Esophagus muscularis mucosa (tissue), 4 donors: ENCODE data around the gene MCUR1. TPM values are rescaled to one million over a fixed set of nuclear protein-coding genes. Genes with fewer than 3 reads are reported as not detected.
A peak's percentile ranks its signal among the peaks of the same experiment; 100 is the strongest.

Experiments
- DNase-seq: peaks from one replicate; pipeline ENCODE4 v3.0.0-alpha.2; 2017; ENCODE audit errors: extremely low spot score
- H3K27ac ChIP-seq, 4 donors: fragments of 200-600 bp; sonication (generic); replicated peaks in 1 of 4; 1 replicate in 3 of 4; 2 replicates in 1 of 4; pipeline ENCODE4 v1.5.1; 2016 to 2019; ENCODE audit warnings: mild to moderate bottlenecking in 1 of 4
- H3K27me3 ChIP-seq, 4 donors: fragments of 200-600 bp; sonication (generic); one replicate each; pipeline versions ENCODE4 v1.5.1 to v1.6.0; 2016 to 2019
- H3K36me3 ChIP-seq, 4 donors: fragments of 200-600 bp; sonication (generic); one replicate each; pipeline ENCODE4 v1.5.1; 2016 to 2019
- H3K4me1 ChIP-seq, 4 donors: fragments of 200-600 bp; sonication (generic); one replicate each; pipeline ENCODE4 v1.5.1; 2016 to 2019
- H3K4me3 ChIP-seq, 4 donors: fragments of 200-600 bp; sonication (generic); 1 replicate in 2 of 4; 2 replicates in 2 of 4; pipeline ENCODE4 v1.5.1; 2016 to 2019; ENCODE audit warnings: mild to moderate bottlenecking in 4 of 4, moderate library complexity in 1 of 4
- H3K9me3 ChIP-seq, 4 donors: fragments of 200-600 bp; sonication (generic); 1 replicate in 3 of 4; 2 replicates in 1 of 4; pipeline ENCODE4 v1.5.1; 2016 to 2019
- CTCF ChIP-seq, 3 experiments: fragments of 200-600 bp in 2 of 3; fragments of 450-650 bp in 1 of 3; sonication (generic) in 2 of 3; IDR thresholded peaks; one replicate each; pipeline ENCODE4 v1.5.1; 2017 to 2019; ENCODE audit warnings: antibody characterized with exemption in 3 of 3, mild to moderate bottlenecking in 2 of 3, moderate library complexity in 1 of 3
- EP300 ChIP-seq: sonication (generic); formaldehyde crosslinking; IDR thresholded peaks from one replicate; pipeline ENCODE4 v1.6.1; 2017; ENCODE audit warnings: antibody characterized with exemption
- POLR2A ChIP-seq: fragments of 450-650 bp; IDR thresholded peaks from one replicate; pipeline ENCODE4 v1.6.1; 2017; ENCODE audit warnings: antibody characterized with exemption, moderate library complexity, mild to moderate bottlenecking, low read depth
- POLR2AphosphoS5 ChIP-seq, 2 donors: sonication (generic); formaldehyde crosslinking; IDR thresholded peaks; one replicate each; pipeline ENCODE4 v1.6.1; 2017; ENCODE audit warnings: antibody characterized with exemption in 2 of 2
- WGBS: methylation state at CpG from one replicate; pipeline ENCODE4 v1.1.5; 2018; 5-methylcytosine and 5-hydroxymethylcytosine counted together
- intact Hi-C: fragments of 100-400 bp; cut with DNase I; formaldehyde crosslinking; loops from one replicate; pipeline ENCODE4 v1.15.1; 2023
- total RNA-seq, 4 donors: library from RNA; depleted of rRNA; stranded (reverse); fragments of >200 nt; gene quantifications; one replicate each; pipeline versions ENCODE4 v1.1.0 to v1.2.1, GENCODE V29; 2016

MCUR1 gene
- total RNA-seq, 4 donors from 2014 or later, result 7.8 to 19.1 (median 17.9) TPM

- TF ChIP-seq POLR2AphosphoS5 (IDR thresholded peaks at IDR 0.05) (no peak), CTCF (IDR thresholded peaks at IDR 0.05) (no peak), EP300 (no peak), POLR2A (no peak)
- intact Hi-C loops, result no loop called here
- 94% methylated on average over 27 of the region's 47 CpGs for WGBS
- no peak for DNase-seq
- Histone ChIP-seq H3K4me1 (peaks cover 15 to 23% (median 17%) of the 10 kb centered on the region in 4 donors), H3K27me3 (no peaks in the 10 kb centered on the region), H3K9me3 (no peaks in the 10 kb centered on the region), H3K27ac (no peak overlapping the region), H3K4me3 (no peak overlapping the region), H3K36me3 (no peaks in the 10 kb centered on the region)
Measured at GRCh38 chr6:13769034-13769654, 45.2 kb downstream of the MCUR1 start.

- H3K4me3 ChIP-seq, result peak overlapping the region; percentile 41 to 60 (median 46)
- TF ChIP-seq CTCF (IDR thresholded peaks at IDR 0.05) (peak in 2 of 3 experiments; percentile 25 to 58), POLR2A (no peak), POLR2AphosphoS5 (IDR thresholded peaks at IDR 0.05) (peak; percentile 61), EP300 (peak; percentile 52)
- H3K27me3 ChIP-seq, result no peaks in the 10 kb centered on the region
- peaks cover 19 to 38% (median 30%) of the 10 kb centered on the region in 4 donors for H3K4me1 ChIP-seq
- H3K27ac ChIP-seq, result peak overlapping the region; percentile 30 to 69 (median 58)
- 9% methylated on average over 19 of the region's 19 CpGs for WGBS
- no peaks in the 10 kb centered on the region for H3K36me3 ChIP-seq
- H3K9me3 ChIP-seq, result no peaks in the 10 kb centered on the region
- intact Hi-C loops, result loop anchor here (1.0 kb wide), 1 partner anchor 152 kb away; the partner anchor contains the start of gene NOL7
- DNase-seq, result no peak
Measured at GRCh38 chr6:13767121-13767808, 47.1 kb downstream of the MCUR1 start.

GRCh38 chr6:13766201-13766634 is 48.1 kb downstream of the MCUR1 start:
- Histone ChIP-seq H3K4me1 (peaks cover 26 to 48% (median 40%) of the 10 kb centered on the region in 4 donors), H3K27ac (no peak overlapping the region), H3K9me3 (no peaks in the 10 kb centered on the region), H3K27me3 (no peaks in the 10 kb centered on the region), H3K4me3 (no peak overlapping the region), H3K36me3 (no peaks in the 10 kb centered on the region)
- TF ChIP-seq POLR2AphosphoS5 (IDR thresholded peaks at IDR 0.05) (no peak), POLR2A (no peak), EP300 (no peak), CTCF (IDR thresholded peaks at IDR 0.05) (no peak)
- DNase-seq, result no peak
- intact Hi-C loops, result no loop called here
- 75% methylated on average over 5 of the region's 5 CpGs for WGBS

- H3K36me3 ChIP-seq, result no peaks in the 10 kb centered on the region
- no peak for DNase-seq
- 79% methylated on average over 8 of the region's 8 CpGs for WGBS
- TF ChIP-seq POLR2A (no peak), EP300 (no peak), POLR2AphosphoS5 (IDR thresholded peaks at IDR 0.05) (no peak), CTCF (IDR thresholded peaks at IDR 0.05) (no peak)
- no peaks in the 10 kb centered on the region for H3K27me3 ChIP-seq
- H3K4me1 ChIP-seq, result peaks cover 29 to 55% (median 46%) of the 10 kb centered on the region in 4 donors
- no peaks in the 10 kb centered on the region for H3K9me3 ChIP-seq
- intact Hi-C loops, result no loop called here
- H3K27ac ChIP-seq, result no peak overlapping the region
- no peak overlapping the region for H3K4me3 ChIP-seq
Measured at GRCh38 chr6:13765570-13765969, 48.8 kb downstream of the MCUR1 start.
